ENCODE measurements around the gene PAK1. TPM values are rescaled to one million over a fixed set of nuclear protein-coding genes. Genes with fewer than 3 reads are reported as not detected.

Gene PAK1
- total and polyA plus RNA-seq, 2 donors, result 27.7 to 36.6 TPM

DNA sequence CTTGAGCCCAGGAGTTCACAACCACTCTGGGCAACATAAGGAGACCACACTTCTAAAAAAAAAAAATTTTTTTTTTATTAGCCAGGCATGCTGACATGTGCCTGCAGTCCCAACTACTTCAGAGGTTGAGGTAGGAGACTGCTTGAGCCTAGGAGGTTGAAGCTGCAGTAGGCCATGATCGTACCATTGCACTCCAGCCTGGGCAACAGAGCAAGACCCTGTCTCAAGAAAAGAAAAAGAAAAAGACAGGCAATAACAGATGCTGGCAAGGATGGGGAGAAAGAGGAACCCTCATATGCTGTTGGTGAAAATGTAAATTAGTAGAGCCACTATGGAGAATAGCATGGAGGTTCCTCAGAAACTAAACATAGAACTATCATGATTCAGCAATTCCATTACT is 64.8 kb downstream of the PAK1 start:
- no peak overlapping the region for H3K27ac ChIP-seq (ENCODE audit: low read depth in 1 of 2, low read length in 1 of 2)
- no peaks in the 10 kb centered on the region for H3K36me3 ChIP-seq (ENCODE audit: control insufficient read depth in 2 of 2, insufficient read depth in 2 of 2, low read length in 1 of 2)
- no peaks in the 10 kb centered on the region for H3K9me3 ChIP-seq (ENCODE audit: control insufficient read depth in 2 of 2, insufficient read depth in 1 of 2, low read length in 1 of 2)
- peaks cover 8 to 29% of the 10 kb centered on the region in 2 donors for H3K4me1 ChIP-seq (ENCODE audit: control insufficient read depth in 2 of 2, insufficient read depth in 2 of 2, low read length in 2 of 2)
- 98% methylated on average over 1 of the region's 1 CpG for WGBS
- H3K4me3 ChIP-seq (ENCODE audit: low read length in 2 of 2), result no peak overlapping the region
- no peaks in the 10 kb centered on the region for H3K27me3 ChIP-seq (ENCODE audit: control insufficient read depth in 2 of 2, insufficient read depth in 1 of 2, low read length in 1 of 2)
- DNase-seq (ENCODE audit: low read depth in 6 of 9, low spot score in 9 of 9), result no peak

GRCh38 chr11:77407613-77408012 is 66.3 kb downstream of the PAK1 start:
- WGBS, result 62% methylated on average over 4 of the region's 4 CpGs
- DNase-seq (ENCODE audit: low read depth in 6 of 9, low spot score in 9 of 9), result no peak
- Histone ChIP-seq H3K36me3 (ENCODE audit: control insufficient read depth in 2 of 2, insufficient read depth in 2 of 2, low read length in 1 of 2) (no peaks in the 10 kb centered on the region), H3K4me1 (ENCODE audit: control insufficient read depth in 2 of 2, insufficient read depth in 2 of 2, low read length in 2 of 2) (peaks cover 8 to 27% of the 10 kb centered on the region in 2 donors), H3K27ac (ENCODE audit: low read depth in 1 of 2, low read length in 1 of 2) (no peak overlapping the region), H3K27me3 (ENCODE audit: control insufficient read depth in 2 of 2, insufficient read depth in 1 of 2, low read length in 1 of 2) (no peaks in the 10 kb centered on the region), H3K4me3 (ENCODE audit: low read length in 2 of 2) (no peak overlapping the region), H3K9me3 (ENCODE audit: control insufficient read depth in 2 of 2, insufficient read depth in 1 of 2, low read length in 1 of 2) (no peaks in the 10 kb centered on the region)

DNA sequence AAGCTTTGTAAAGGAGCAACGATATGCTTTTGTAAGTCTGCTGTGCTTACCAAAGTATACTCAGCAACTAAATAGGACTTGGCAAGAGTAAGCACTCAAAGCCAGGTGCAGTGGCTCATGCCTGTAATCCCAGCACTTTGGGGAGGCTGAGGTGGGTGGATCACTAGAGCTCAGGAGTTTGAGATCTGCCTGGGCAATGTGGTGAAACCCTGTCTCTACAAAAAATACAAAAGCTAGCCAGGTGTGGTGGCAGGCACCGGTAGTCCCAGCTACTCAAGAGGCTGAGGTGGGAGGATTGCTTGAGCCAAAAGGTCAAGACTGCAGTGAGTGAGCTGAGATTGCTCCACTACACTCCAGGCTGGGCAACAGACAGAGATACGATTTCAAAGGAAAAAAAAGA is 67.5 kb downstream of the PAK1 start:
- Histone ChIP-seq H3K27me3 (ENCODE audit: control insufficient read depth in 2 of 2, insufficient read depth in 1 of 2, low read length in 1 of 2) (no peaks in the 10 kb centered on the region), H3K36me3 (ENCODE audit: control insufficient read depth in 2 of 2, insufficient read depth in 2 of 2, low read length in 1 of 2) (no peaks in the 10 kb centered on the region), H3K4me1 (ENCODE audit: control insufficient read depth in 2 of 2, insufficient read depth in 2 of 2, low read length in 2 of 2) (peaks cover 4 to 17% of the 10 kb centered on the region in 2 donors), H3K9me3 (ENCODE audit: control insufficient read depth in 2 of 2, insufficient read depth in 1 of 2, low read length in 1 of 2) (no peaks in the 10 kb centered on the region), H3K4me3 (ENCODE audit: low read length in 2 of 2) (no peak overlapping the region), H3K27ac (ENCODE audit: low read depth in 1 of 2, low read length in 1 of 2) (no peak overlapping the region)
- WGBS, result 92% methylated on average over 3 of the region's 3 CpGs
- no peak for DNase-seq (ENCODE audit: low read depth in 6 of 9, low spot score in 9 of 9)

- Histone ChIP-seq H3K4me1 (ENCODE audit: control insufficient read depth in 2 of 2, insufficient read depth in 2 of 2, low read length in 2 of 2) (peaks cover 0 to 2% of the 10 kb centered on the region in 2 donors), H3K27me3 (ENCODE audit: control insufficient read depth in 2 of 2, insufficient read depth in 1 of 2, low read length in 1 of 2) (no peaks in the 10 kb centered on the region), H3K4me3 (ENCODE audit: low read length in 2 of 2) (no peak overlapping the region), H3K36me3 (ENCODE audit: control insufficient read depth in 2 of 2, insufficient read depth in 2 of 2, low read length in 1 of 2) (no peaks in the 10 kb centered on the region), H3K27ac (ENCODE audit: low read depth in 1 of 2, low read length in 1 of 2) (no peak overlapping the region), H3K9me3 (ENCODE audit: control insufficient read depth in 2 of 2, insufficient read depth in 1 of 2, low read length in 1 of 2) (no peaks in the 10 kb centered on the region)
- DNase-seq (ENCODE audit: low read depth in 6 of 9, low spot score in 9 of 9), result no peak
- 100% methylated on average over 1 of the region's 1 CpG for WGBS
These were observed 70.7 kb downstream of the PAK1 start for GRCh38 chr11:77403211-77403610.

DNA sequence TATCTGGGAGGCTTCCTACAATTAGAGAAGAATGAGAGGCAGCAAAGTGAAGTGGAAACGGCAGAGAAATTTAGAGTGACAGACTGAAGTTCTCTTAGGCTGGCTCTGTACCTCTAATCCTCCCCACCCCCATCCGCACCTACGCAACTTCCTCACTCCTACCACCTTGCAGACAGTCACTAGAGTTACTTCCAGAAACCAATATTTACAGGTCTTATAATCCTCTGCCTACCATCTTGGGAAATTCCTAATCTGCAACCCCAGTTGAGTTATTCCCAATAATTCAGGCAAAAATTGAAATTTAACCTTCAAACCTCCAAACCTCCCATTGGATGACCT is 71.7 kb downstream of the PAK1 start:
- H3K27ac ChIP-seq (ENCODE audit: low read depth in 1 of 2, low read length in 1 of 2), result no peak overlapping the region
- WGBS, result 90% methylated on average over 3 of the region's 3 CpGs
- H3K4me3 ChIP-seq (ENCODE audit: low read length in 2 of 2), result no peak overlapping the region
- H3K27me3 ChIP-seq (ENCODE audit: control insufficient read depth in 2 of 2, insufficient read depth in 1 of 2, low read length in 1 of 2), result no peaks in the 10 kb centered on the region
- peaks cover 0 to 2% of the 10 kb centered on the region in 2 donors for H3K4me1 ChIP-seq (ENCODE audit: control insufficient read depth in 2 of 2, insufficient read depth in 2 of 2, low read length in 2 of 2)
- H3K36me3 ChIP-seq (ENCODE audit: control insufficient read depth in 2 of 2, insufficient read depth in 2 of 2, low read length in 1 of 2), result no peaks in the 10 kb centered on the region
- no peaks in the 10 kb centered on the region for H3K9me3 ChIP-seq (ENCODE audit: control insufficient read depth in 2 of 2, insufficient read depth in 1 of 2, low read length in 1 of 2)
- no peak for DNase-seq (ENCODE audit: low read depth in 6 of 9, low spot score in 9 of 9)

- Histone ChIP-seq H3K4me1 (ENCODE audit: control insufficient read depth in 2 of 2, insufficient read depth in 2 of 2, low read length in 2 of 2) (peaks cover 0 to 2% of the 10 kb centered on the region in 2 donors), H3K9me3 (ENCODE audit: control insufficient read depth in 2 of 2, insufficient read depth in 1 of 2, low read length in 1 of 2) (no peaks in the 10 kb centered on the region), H3K36me3 (ENCODE audit: control insufficient read depth in 2 of 2, insufficient read depth in 2 of 2, low read length in 1 of 2) (no peaks in the 10 kb centered on the region), H3K4me3 (ENCODE audit: low read length in 2 of 2) (no peak overlapping the region), H3K27ac (ENCODE audit: low read depth in 1 of 2, low read length in 1 of 2) (no peak overlapping the region), H3K27me3 (ENCODE audit: control insufficient read depth in 2 of 2, insufficient read depth in 1 of 2, low read length in 1 of 2) (no peaks in the 10 kb centered on the region)
- no peak for DNase-seq (ENCODE audit: low read depth in 6 of 9, low spot score in 9 of 9)
- 98% methylated on average over 2 of the region's 2 CpGs for WGBS
These were observed 72.2 kb downstream of the PAK1 start for GRCh38 chr11:77401486-77402217.

DNA sequence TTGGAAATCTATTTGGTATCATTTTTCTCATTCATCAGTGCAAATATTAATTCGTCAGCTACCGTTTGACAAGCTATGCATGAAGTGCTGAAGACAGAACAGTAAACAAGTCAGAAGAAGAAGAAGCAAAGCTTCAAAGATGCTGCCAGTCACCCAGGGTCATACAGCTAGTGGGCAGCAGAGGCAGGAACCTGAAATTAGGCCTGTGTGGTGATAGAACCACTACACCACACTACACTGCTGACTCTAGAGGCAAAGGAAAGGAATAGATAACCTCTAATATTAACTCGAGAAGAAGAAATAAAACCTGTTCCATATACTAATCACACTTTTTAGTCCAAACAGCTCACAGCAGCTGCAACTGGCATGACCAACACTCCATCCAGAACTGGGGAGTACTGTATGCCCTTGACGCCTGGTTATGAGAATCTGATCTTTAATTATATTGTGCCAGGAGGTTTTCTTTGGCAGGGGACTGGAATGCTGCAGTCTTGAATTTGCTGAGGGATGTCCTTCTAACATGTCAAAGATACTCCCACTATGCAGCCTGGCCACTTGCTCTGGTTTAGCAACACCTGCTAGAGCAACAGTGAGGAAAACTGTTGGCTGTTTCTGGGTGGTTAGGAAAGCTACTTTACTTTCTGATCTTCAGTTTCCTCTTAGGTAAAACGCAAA is 73.0 kb downstream of the PAK1 start:
- Histone ChIP-seq H3K36me3 (ENCODE audit: control insufficient read depth in 2 of 2, insufficient read depth in 2 of 2, low read length in 1 of 2) (no peaks in the 10 kb centered on the region), H3K27ac (ENCODE audit: low read depth in 1 of 2, low read length in 1 of 2) (no peak overlapping the region), H3K4me1 (ENCODE audit: control insufficient read depth in 2 of 2, insufficient read depth in 2 of 2, low read length in 2 of 2) (peaks cover 0 to 2% of the 10 kb centered on the region in 2 donors), H3K9me3 (ENCODE audit: control insufficient read depth in 2 of 2, insufficient read depth in 1 of 2, low read length in 1 of 2) (no peaks in the 10 kb centered on the region), H3K4me3 (ENCODE audit: low read length in 2 of 2) (no peak overlapping the region), H3K27me3 (ENCODE audit: control insufficient read depth in 2 of 2, insufficient read depth in 1 of 2, low read length in 1 of 2) (no peaks in the 10 kb centered on the region)
- 95% methylated on average over 5 of the region's 5 CpGs for WGBS
- DNase-seq (ENCODE audit: low read depth in 6 of 9, low spot score in 9 of 9), result no peak

DNA sequence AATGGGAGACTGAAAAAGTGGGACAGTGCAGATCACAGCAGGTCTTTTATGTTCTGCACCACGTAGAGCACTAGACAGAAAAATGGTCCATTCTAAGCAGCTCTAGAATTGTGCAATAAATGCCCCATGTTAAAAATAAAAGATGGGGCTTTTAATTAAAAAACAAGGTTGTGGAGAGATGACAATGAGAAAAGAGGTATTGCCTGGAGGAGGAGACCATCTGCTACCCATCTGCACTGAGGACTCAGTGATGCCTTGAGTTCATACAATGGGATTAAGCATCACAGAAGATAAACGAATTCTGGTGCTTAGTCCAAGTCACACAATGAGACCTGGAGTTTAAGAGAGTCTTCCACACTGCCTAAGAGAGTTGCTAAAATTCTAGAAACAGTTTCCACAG is 73.6 kb downstream of the PAK1 start:
- Histone ChIP-seq H3K27ac (ENCODE audit: low read depth in 1 of 2, low read length in 1 of 2) (no peak overlapping the region), H3K36me3 (ENCODE audit: control insufficient read depth in 2 of 2, insufficient read depth in 2 of 2, low read length in 1 of 2) (no peaks in the 10 kb centered on the region), H3K9me3 (ENCODE audit: control insufficient read depth in 2 of 2, insufficient read depth in 1 of 2, low read length in 1 of 2) (no peaks in the 10 kb centered on the region), H3K4me1 (ENCODE audit: control insufficient read depth in 2 of 2, insufficient read depth in 2 of 2, low read length in 2 of 2) (peaks cover 0 to 2% of the 10 kb centered on the region in 2 donors), H3K27me3 (ENCODE audit: control insufficient read depth in 2 of 2, insufficient read depth in 1 of 2, low read length in 1 of 2) (no peaks in the 10 kb centered on the region), H3K4me3 (ENCODE audit: low read length in 2 of 2) (no peak overlapping the region)
- WGBS, result 91% methylated on average over 2 of the region's 2 CpGs
- DNase-seq (ENCODE audit: low read depth in 6 of 9, low spot score in 9 of 9), result no peak

GRCh38 chr11:77397631-77398030 is 76.3 kb downstream of the PAK1 start:
- Histone ChIP-seq H3K4me1 (ENCODE audit: control insufficient read depth in 2 of 2, insufficient read depth in 2 of 2, low read length in 2 of 2) (no peaks in the 10 kb centered on the region), H3K36me3 (ENCODE audit: control insufficient read depth in 2 of 2, insufficient read depth in 2 of 2, low read length in 1 of 2) (no peaks in the 10 kb centered on the region), H3K27ac (ENCODE audit: low read depth in 1 of 2, low read length in 1 of 2) (no peak overlapping the region), H3K27me3 (ENCODE audit: control insufficient read depth in 2 of 2, insufficient read depth in 1 of 2, low read length in 1 of 2) (no peaks in the 10 kb centered on the region), H3K4me3 (ENCODE audit: low read length in 2 of 2) (no peak overlapping the region), H3K9me3 (ENCODE audit: control insufficient read depth in 2 of 2, insufficient read depth in 1 of 2, low read length in 1 of 2) (no peaks in the 10 kb centered on the region)
- DNase-seq (ENCODE audit: low read depth in 6 of 9, low spot score in 9 of 9), result no peak
- WGBS, result 92% methylated on average over 1 of the region's 1 CpG

All from thymus (tissue), 11 donors.